22Rv1 (cell line): ENCODE measurements around the gene SLC35F3.

Source experiments
- ZFX ChIP-seq: fragments of 450-650 bp; IDR thresholded peaks from 2 replicates; pipeline ENCODE4 v1.6.1; 2017; ENCODE audit warnings: antibody characterized with exemption, borderline replicate concordance
- TF ChIP-seq, protein P1 (sequence below): fragments of 450-650 bp; IDR thresholded peaks from 2 replicates; pipeline ENCODE4 v1.5.1; 2017; ENCODE audit warnings: mild to moderate bottlenecking

DNA sequence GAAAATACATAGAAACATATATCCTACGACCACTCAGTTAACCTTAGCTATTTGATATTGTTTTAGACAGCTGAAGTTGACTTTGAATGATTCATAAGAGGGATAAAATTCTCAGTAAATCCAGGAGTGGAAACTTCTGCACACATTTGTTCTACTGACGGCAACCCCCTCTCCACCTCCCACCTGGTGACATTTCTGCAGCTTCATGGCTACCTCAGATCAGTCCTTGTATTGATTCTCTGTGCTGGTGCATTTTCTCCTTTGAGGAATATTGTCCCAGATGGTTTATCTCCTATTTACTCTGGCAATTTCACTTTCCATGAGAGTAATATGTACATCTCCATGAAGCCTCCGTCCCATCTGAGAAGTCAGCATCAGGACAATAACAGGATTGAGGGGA is 411.1 kb downstream of the SLC35F3 start:
- TF ChIP-seq, protein P1, sequence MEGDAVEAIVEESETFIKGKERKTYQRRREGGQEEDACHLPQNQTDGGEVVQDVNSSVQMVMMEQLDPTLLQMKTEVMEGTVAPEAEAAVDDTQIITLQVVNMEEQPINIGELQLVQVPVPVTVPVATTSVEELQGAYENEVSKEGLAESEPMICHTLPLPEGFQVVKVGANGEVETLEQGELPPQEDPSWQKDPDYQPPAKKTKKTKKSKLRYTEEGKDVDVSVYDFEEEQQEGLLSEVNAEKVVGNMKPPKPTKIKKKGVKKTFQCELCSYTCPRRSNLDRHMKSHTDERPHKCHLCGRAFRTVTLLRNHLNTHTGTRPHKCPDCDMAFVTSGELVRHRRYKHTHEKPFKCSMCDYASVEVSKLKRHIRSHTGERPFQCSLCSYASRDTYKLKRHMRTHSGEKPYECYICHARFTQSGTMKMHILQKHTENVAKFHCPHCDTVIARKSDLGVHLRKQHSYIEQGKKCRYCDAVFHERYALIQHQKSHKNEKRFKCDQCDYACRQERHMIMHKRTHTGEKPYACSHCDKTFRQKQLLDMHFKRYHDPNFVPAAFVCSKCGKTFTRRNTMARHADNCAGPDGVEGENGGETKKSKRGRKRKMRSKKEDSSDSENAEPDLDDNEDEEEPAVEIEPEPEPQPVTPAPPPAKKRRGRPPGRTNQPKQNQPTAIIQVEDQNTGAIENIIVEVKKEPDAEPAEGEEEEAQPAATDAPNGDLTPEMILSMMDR, result no peak
- no peak for TF ChIP-seq ZFX
